Fibroblast of lung (primary cell): ENCODE data around the gene TMEM170A.

Experiments used
- EZH2 ChIP-seq: IDR thresholded peaks from 2 replicates; pipeline ENCODE4 v1.5.1; 2012; ENCODE audit warnings: low read length, control low read depth, mild to moderate bottlenecking; ENCODE audit errors: missing control alignments
- TF ChIP-seq, protein P1 (sequence below), 2 donors: IDR thresholded peaks in 1 of 2; conservative IDR thresholded peaks in 1 of 2; 1 replicate in 1 of 2; 2 replicates in 1 of 2; pipeline ENCODE4 v1.5.1; 2011 to 2012; ENCODE audit warnings: low read length in 2 of 2, control low read depth in 1 of 2, inconsistent platforms in 1 of 2, low read depth in 1 of 2, mild to moderate bottlenecking in 1 of 2

DNA sequence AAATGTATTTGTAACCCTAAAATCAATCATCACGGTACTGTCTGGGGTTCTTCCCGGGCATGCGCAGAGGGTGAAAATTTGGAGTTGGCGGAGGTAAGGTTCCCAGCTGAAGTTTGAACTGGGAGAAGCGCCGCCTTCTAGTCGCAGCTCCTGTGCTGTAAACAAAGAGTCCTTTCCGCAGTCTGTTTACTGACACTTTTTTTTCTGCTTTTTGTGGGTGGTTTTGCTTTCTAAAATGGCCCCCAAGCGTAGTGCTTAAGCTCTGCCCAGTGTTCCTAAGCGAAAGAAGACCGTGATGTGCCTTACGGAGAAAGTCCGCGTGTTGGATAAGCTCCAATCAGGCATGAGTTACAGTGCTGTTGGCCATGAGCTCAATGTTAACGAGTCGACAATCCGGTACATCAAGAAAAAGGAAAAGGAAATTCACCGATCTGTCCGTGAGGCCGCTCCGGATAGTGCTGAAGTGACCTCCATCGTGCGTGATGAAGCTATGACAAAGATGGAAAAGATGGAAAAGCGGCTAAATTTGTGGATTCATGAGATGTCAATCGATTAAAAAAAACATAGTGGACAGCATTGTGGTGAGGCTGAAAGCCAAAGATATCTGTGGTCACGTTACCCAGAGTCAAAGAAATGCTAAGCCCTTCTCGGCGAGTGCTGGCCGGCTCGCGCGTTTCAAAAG, 30.6 kb downstream of the TMEM170A start:
- TF ChIP-seq, protein P1, sequence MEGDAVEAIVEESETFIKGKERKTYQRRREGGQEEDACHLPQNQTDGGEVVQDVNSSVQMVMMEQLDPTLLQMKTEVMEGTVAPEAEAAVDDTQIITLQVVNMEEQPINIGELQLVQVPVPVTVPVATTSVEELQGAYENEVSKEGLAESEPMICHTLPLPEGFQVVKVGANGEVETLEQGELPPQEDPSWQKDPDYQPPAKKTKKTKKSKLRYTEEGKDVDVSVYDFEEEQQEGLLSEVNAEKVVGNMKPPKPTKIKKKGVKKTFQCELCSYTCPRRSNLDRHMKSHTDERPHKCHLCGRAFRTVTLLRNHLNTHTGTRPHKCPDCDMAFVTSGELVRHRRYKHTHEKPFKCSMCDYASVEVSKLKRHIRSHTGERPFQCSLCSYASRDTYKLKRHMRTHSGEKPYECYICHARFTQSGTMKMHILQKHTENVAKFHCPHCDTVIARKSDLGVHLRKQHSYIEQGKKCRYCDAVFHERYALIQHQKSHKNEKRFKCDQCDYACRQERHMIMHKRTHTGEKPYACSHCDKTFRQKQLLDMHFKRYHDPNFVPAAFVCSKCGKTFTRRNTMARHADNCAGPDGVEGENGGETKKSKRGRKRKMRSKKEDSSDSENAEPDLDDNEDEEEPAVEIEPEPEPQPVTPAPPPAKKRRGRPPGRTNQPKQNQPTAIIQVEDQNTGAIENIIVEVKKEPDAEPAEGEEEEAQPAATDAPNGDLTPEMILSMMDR (conservative IDR thresholded peaks at IDR 0.05 in 1 of 2, IDR thresholded peaks at IDR 0.05 in 1 of 2; ENCODE audit: low read depth in 1 of 2, low read length in 2 of 2): no peak
- no peak for TF ChIP-seq EZH2
